ENCODE results near the gene ROCK1.
"Not testable (repeated sequence)": the region's sequence is repeated elsewhere in the genome, so short reads cannot be mapped to it uniquely, and the experiment has no call there.

ROCK1 gene

GRCh38 chr18:21049306-21049705, 62.3 kb downstream of the ROCK1 start:
- no peak for DNase-seq

GRCh38 chr18:21047126-21047525, 64.5 kb downstream of the ROCK1 start:
- DNase-seq, result no peak

- DNase-seq, result no peak
These were observed 71.1 kb downstream of the ROCK1 start for GRCh38 chr18:21040466-21040865.

- DNase-seq, result no peak
These were observed 73.4 kb downstream of the ROCK1 start for GRCh38 chr18:21038201-21038600.

DNA sequence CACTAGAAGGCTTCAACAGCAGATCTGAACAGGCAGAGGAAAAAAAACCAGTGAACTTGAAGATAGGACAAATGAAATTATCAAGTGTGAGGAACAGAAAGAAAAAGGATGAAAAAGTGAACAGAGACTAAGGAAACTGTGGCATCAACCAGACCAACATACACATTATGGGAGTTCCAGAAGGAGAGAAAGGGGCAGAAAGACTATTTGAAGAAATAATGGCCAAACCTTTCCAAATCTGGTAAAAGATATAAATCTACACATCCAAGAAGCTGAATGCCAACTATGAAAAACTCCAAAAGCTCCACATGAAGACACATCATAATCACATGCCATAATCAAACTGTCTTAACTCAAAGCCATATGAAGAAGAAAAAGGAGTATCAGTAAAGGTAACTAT, 79.8 kb downstream of the ROCK1 start:
- no peak for DNase-seq

GRCh38 chr18:21018257-21018656, 93.4 kb downstream of the ROCK1 start:
- DNase-seq, result not testable (repeated sequence)

- DNase-seq, result no peak
These were observed 99.3 kb downstream of the ROCK1 start for GRCh38 chr18:21012308-21012707.

- DNase-seq, result no peak
These were observed 106.9 kb downstream of the ROCK1 start for GRCh38 chr18:21004726-21005125.

DNA sequence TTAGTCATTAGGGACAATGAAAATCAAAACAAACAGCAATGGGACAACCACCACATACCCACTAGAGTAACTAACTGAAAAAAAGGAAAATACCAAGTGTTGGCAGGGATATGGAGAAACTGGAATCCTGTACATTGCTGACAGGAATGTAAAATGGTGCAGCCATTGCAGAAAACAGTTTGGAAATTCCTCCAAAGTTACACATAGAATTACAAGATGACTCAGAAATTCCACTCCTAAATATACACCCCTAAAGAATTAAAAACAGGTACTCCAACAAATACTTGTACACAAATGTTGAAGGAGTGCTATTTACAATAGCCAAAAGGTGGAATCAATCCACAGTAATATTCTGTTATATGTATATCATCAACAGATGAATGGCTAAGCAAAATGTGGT, 110.9 kb downstream of the ROCK1 start:
- DNase-seq, result no peak

- DNase-seq, result no peak
These were observed 114.2 kb downstream of the ROCK1 start for GRCh38 chr18:20997371-20997770.

GRCh38 chr18:20996418-20996817, 115.2 kb downstream of the ROCK1 start:
- no peak for DNase-seq

DNA sequence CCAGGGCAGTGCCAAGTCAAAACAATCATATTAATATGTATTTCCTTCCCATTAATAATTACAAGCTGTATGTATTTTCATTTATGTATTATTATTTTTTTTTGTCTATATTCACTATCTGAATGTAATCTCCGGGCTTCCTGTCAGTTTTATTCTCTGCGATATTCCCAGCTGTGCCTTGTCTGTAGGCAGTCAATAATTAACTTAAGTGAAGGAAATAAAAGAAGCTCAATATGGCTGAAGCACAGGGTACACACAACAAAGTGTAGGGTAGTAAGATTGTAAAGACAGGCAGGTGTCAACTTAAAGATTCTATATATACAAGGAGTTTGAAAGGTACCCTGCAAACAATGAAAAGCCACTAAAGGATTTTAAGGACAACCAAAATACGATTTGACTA, 122.9 kb downstream of the ROCK1 start:
- no peak for DNase-seq

- DNase-seq, result no peak
These were observed 136.5 kb downstream of the ROCK1 start for GRCh38 chr18:20975077-20975476.

DNA sequence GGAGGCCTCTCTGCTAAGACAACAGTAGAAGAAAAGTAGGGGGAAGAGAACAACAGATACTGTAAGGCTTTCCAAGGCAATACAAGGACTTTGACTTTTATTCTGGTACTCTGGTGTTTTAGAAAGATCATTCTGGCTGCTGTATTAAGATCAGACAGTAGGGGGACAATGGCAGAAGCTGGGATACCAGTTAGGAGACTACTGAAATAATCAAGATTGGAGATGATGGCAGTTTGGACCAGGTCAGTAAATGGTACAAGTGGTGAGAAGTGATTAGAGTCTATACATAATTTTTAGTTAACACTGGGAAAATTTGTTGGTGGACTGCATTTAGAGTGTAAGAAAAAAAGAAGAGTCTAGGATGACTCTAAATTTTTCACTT, 139.7 kb downstream of the ROCK1 start:
- DNase-seq, result no peak

- no peak for DNase-seq
These were observed 144.8 kb downstream of the ROCK1 start for GRCh38 chr18:20966795-20967194.

- no peak for DNase-seq
These were observed 148.6 kb downstream of the ROCK1 start for GRCh38 chr18:20963027-20963426.

DNA sequence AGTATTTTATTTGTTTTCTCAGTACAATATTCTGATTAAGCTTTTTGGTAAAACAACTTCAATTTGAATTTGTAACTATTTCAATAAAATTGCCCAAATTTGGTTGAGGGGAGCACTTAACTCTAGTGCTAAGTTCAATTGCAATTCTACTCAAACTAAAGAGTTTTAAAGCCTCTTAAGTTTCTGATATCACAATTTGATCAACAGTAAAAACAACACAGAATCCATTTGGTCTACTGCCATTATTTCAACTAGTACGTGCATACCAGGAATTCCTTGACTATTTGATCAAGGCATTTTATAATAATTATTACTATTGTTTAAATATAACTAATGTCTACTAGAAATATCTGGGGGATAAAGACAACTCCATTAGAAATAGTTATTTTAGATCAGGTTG, 150.9 kb downstream of the ROCK1 start:
- DNase-seq, result no peak

GRCh38 chr18:20950827-20951226, 160.8 kb downstream of the ROCK1 start:
- not testable (repeated sequence) for DNase-seq

Measured in KG1 (cell line).